K562 (cell line): ENCODE measurements around the gene EGR2. TPM values are rescaled to one million over a fixed set of nuclear protein-coding genes. Genes with fewer than 3 reads are reported as not detected.

ENCODE experiments used
- ATAC-seq: fragments of 200-7000 bp; cut with Tn5 transposase; 3 replicates; pipeline ENCODE4 v1.9.1; 2020; ENCODE audit warnings: moderate library complexity
- BruUV-seq: library from RNA; stranded (reverse); fragments of 400-500 nt; replicated peaks from 2 replicates; lab custom pipeline; 2021; lab: Mats Ljungman, UMichigan
- CTCF ChIA-PET: fragments of 300-600 bp; formaldehyde crosslinking; extraction: SDS; loops from one replicate; lab custom pipeline; 2021; ENCODE audit warnings: low intra/inter-chr PET ratio; lab: Yijun Ruan, JAX
- POLR2A ChIA-PET: fragments of 300-600, 350-650 bp; sonication (Branson Sonifier 250); formaldehyde crosslinking; extraction: SDS; loops from one replicate; lab custom pipeline; 2021; ENCODE audit warnings: antibody characterized with exemption, inconsistent platforms; lab: Yijun Ruan, JAX
- DNase-seq, 4 experiments: peaks; one replicate each; pipeline versions ENCODE4 v3.0.0 to v3.0.0-alpha.2; 2011 to 2018; ENCODE audit warnings: low spot score in 3 of 4, mixed read lengths in 3 of 4; ENCODE audit errors: extremely low read depth in 1 of 4
- FAIRE-seq: peaks from 2 replicates; lab custom pipeline; 2011; peaks lifted over from hg19 to GRCh38; lab: Jason Lieb, UNC
- H2AFZ ChIP-seq: 2 replicates; pipeline ENCODE4 v1.6.0; 2011; ENCODE audit warnings: low read depth, low read length, control low read depth, inconsistent platforms
- H3K27ac ChIP-seq: fragments of 200-600 bp; 3 replicates; pipeline ENCODE4 v1.8.0; 2011; ENCODE audit warnings: low read depth, mild to moderate bottlenecking, control low read depth, inconsistent platforms, low read length, moderate library complexity, mixed read lengths; ENCODE audit errors: extremely low read depth
- H3K27me3 ChIP-seq, 2 experiments: fragments of 300-600 bp in 1 of 2; 2 replicates in 1 of 2; 3 replicates in 1 of 2; pipeline versions ENCODE4 v1.6.0 to v1.8.0; 2011; ENCODE audit warnings: inconsistent platforms in 2 of 2, low read length in 2 of 2, mild to moderate bottlenecking in 1 of 2, mixed read lengths in 1 of 2, moderate library complexity in 1 of 2; ENCODE audit not compliant: control insufficient read depth in 2 of 2, insufficient read depth in 2 of 2
- H3K36me3 ChIP-seq: fragments of 300-600 bp; 3 replicates; pipeline ENCODE4 v1.8.0; 2011; ENCODE audit warnings: mild to moderate bottlenecking, low read length, inconsistent platforms; ENCODE audit not compliant: control insufficient read depth, insufficient read depth
- H3K4me1 ChIP-seq, 2 experiments: fragments of 200-600 bp in 1 of 2; replicated peaks in 1 of 2; 2 replicates in 1 of 2; 3 replicates in 1 of 2; pipeline versions ENCODE4 v1.5.1 to v1.8.0; 2011; ENCODE audit warnings: inconsistent platforms in 2 of 2, low read length in 2 of 2, mild to moderate bottlenecking in 1 of 2, mixed read lengths in 1 of 2, moderate library complexity in 1 of 2; ENCODE audit not compliant: control insufficient read depth in 2 of 2, insufficient read depth in 2 of 2
- H3K4me2 ChIP-seq: 2 replicates; pipeline ENCODE4 v1.6.1; 2011; ENCODE audit warnings: low read length, control low read depth, inconsistent platforms, mixed read lengths; ENCODE audit not compliant: insufficient read depth
- H3K4me3 ChIP-seq: fragments of 200-600 bp; sonication (generic), shearing (Covaris generic); 2 replicates; pipeline ENCODE4 v1.5.1; 2016; ENCODE audit warnings: control low read depth, inconsistent platforms
- H3K79me2 ChIP-seq: fragments of 200-600 bp; 3 replicates; pipeline ENCODE4 v1.8.0; 2011; ENCODE audit warnings: low read length, inconsistent platforms; ENCODE audit not compliant: control insufficient read depth, insufficient read depth
- H3K9ac ChIP-seq, 2 experiments: 2 replicates each; pipeline versions ENCODE4 v1.6.0 to v1.6.1; 2011; ENCODE audit warnings: low read depth in 2 of 2, low read length in 2 of 2, control low read depth in 1 of 2, inconsistent platforms in 1 of 2, mild to moderate bottlenecking in 1 of 2, mixed read lengths in 1 of 2; ENCODE audit not compliant: insufficient read depth in 1 of 2
- H3K9me1 ChIP-seq: one replicate; pipeline ENCODE4 v1.6.0; 2011; ENCODE audit warnings: inconsistent platforms, mild to moderate bottlenecking, low read length, moderate library complexity; ENCODE audit not compliant: control insufficient read depth, insufficient read depth
- H3K9me3 ChIP-seq: replicated peaks from 2 replicates; pipeline ENCODE4 v1.5.1; 2011; ENCODE audit warnings: low read depth, low read length, inconsistent platforms; ENCODE audit not compliant: control insufficient read depth, insufficient read depth
- H4K20me1 ChIP-seq: replicated peaks from 2 replicates; pipeline ENCODE4 v1.6.1; 2011; ENCODE audit warnings: low read length, inconsistent platforms, mixed read lengths; ENCODE audit not compliant: control insufficient read depth, insufficient read depth
- CREB5 ChIP-seq: fragments of 250-450 bp; sonication (Bioruptor Pico); IDR thresholded peaks from 2 replicates; pipeline ENCODE4 v1.5.0; 2020; ENCODE audit warnings: mild to moderate bottlenecking
- NBN ChIP-seq: fragments of 450-650 bp; IDR thresholded peaks from 2 replicates; pipeline ENCODE4 v1.6.1; 2016; ENCODE audit warnings: low read depth, mild to moderate bottlenecking
- NCOA6 ChIP-seq: fragments of 450-650 bp; IDR thresholded peaks from 2 replicates; pipeline ENCODE4 v1.6.1; 2017; ENCODE audit warnings: mild to moderate bottlenecking
- NFE2L1 ChIP-seq: fragments of 450-650 bp; IDR thresholded peaks from 2 replicates; pipeline ENCODE4 v1.6.1; 2016; ENCODE audit warnings: missing genetic modification characterization, low read depth, mild to moderate bottlenecking, missing compliant biosample characterization, moderate library complexity, borderline replicate concordance
- NFIC ChIP-seq: fragments of 450-650 bp; IDR thresholded peaks from 2 replicates; pipeline ENCODE4 v1.6.1; 2017; ENCODE audit warnings: mild to moderate bottlenecking, inconsistent platforms
- NR2C1 ChIP-seq, 2 experiments: fragments of 450-650 bp; IDR thresholded peaks; 2 replicates each; pipeline ENCODE4 v1.6.1; 2017; ENCODE audit warnings: mild to moderate bottlenecking in 2 of 2, antibody characterized with exemption in 1 of 2, inconsistent platforms in 1 of 2, missing compliant biosample characterization in 1 of 2, missing genetic modification characterization in 1 of 2
- PML ChIP-seq: IDR thresholded peaks from 2 replicates; pipeline ENCODE4 v1.6.1; 2012; ENCODE audit warnings: low read length, inconsistent platforms
- SAP30 ChIP-seq: fragments of 200-600 bp; sonication (generic); IDR thresholded peaks from 2 replicates; pipeline ENCODE4 v1.6.1; 2012; ENCODE audit warnings: borderline replicate concordance, low read depth, mild to moderate bottlenecking, moderate library complexity, low read length, control low read depth, inconsistent platforms; ENCODE audit not compliant: insufficient read depth, poor library complexity, severe bottlenecking
- ZNF444 ChIP-seq: fragments of 250-450 bp; sonication (Bioruptor Pico); IDR thresholded peaks from 2 replicates; pipeline ENCODE4 v1.4.0; 2020; ENCODE audit warnings: mild to moderate bottlenecking, moderate library complexity
- ZNF644 ChIP-seq: fragments of 200-800 bp; sonication (Bioruptor generic); IDR thresholded peaks from 2 replicates; pipeline ENCODE4 v1.6.1; 2016; ENCODE audit warnings: low read depth, missing genetic modification characterization, missing compliant biosample characterization
- ZSCAN32 ChIP-seq: fragments of 450-650 bp; formaldehyde crosslinking; IDR thresholded peaks from 2 replicates; pipeline ENCODE4 v1.4.0; 2020; ENCODE audit warnings: mild to moderate bottlenecking, moderate library complexity
- WGBS: fragments of 100-300 bp; shearing (Covaris generic); methylation state at CpG from one replicate; pipeline ENCODE4 v1.1.6; 2016; ENCODE audit warnings: low coverage, mixed read lengths; ENCODE audit not compliant: insufficient coverage; ENCODE audit errors: missing lambda C conversion rate; 5-methylcytosine and 5-hydroxymethylcytosine counted together
- in situ Hi-C: fragments of 300-500 bp; cut with MboI; formaldehyde crosslinking; loops from 4 replicates; pipeline ENCODE4 v1.15.0; 2018; ENCODE audit warnings: inconsistent platforms, mixed read lengths
- intact Hi-C: fragments of 100-400 bp; cut with micrococcal nuclease; formaldehyde crosslinking; loops from 2 replicates; pipeline ENCODE4 v1.14.2; 2022
- polyA plus RNA-seq, 8 experiments: library from polyadenylated mRNA; depleted of rRNA in 4 of 8; stranded (reverse) in 5 of 8; unstranded in 3 of 8; fragments of >200 nt; fragmentation: Nextera tagmentation in 2 of 8; fragmentation: Illumina TruSeq in 1 of 8; extraction: Ambion mirVana in 2 of 8; extraction: Trizol in 1 of 8; gene quantifications; 2 replicates each; pipeline versions ENCODE4 v1.2.1 to v1.2.3, GENCODE V29; 2011 to 2014; ENCODE audit warnings: inconsistent platforms in 1 of 8, missing spikeins in 1 of 8
- total RNA-seq, 7 experiments: library from RNA; depleted of rRNA in 6 of 7; stranded (reverse); fragments of >200 nt in 6 of 7; fragmentation: Illumina TruSeq in 2 of 7; extraction: Trizol in 2 of 7; gene quantifications; 2 replicates each; pipeline versions ENCODE4 v1.2.1 to v1.2.3, GENCODE V29; 2011 to 2021; ENCODE audit warnings: low replicate concordance in 1 of 7
- TF ChIP-seq, protein P1 (sequence below): fragments of 450-650 bp; formaldehyde crosslinking; IDR thresholded peaks from 2 replicates; pipeline ENCODE4 v1.4.0; 2020; ENCODE audit warnings: mild to moderate bottlenecking, moderate library complexity
- TF ChIP-seq, protein P2 (sequence below): conservative IDR thresholded peaks from 2 replicates; pipeline ENCODE4 v1.6.1; 2011; ENCODE audit warnings: low read depth, mild to moderate bottlenecking, low read length; ENCODE audit not compliant: control insufficient read depth
- TF ChIP-seq, protein P3 (sequence below), 3 experiments: fragments of 200-800 bp in 1 of 3; sonication (Bioruptor generic) in 1 of 3; sonication (generic) in 1 of 3; formaldehyde crosslinking in 1 of 3; IDR thresholded peaks; 2 replicates each; pipeline versions ENCODE4 v1.6.1 to v1.8.0; 2016 to 2022; ENCODE audit warnings: mild to moderate bottlenecking in 2 of 3, missing compliant biosample characterization in 2 of 3, missing genetic modification characterization in 2 of 3, missing genetic modification reagents in 1 of 3

Gene EGR2
- total and polyA plus RNA-seq, 9 of the 15 experiments (the other 6 are each of a cell fraction or from before 2014, with no cell fraction given), result 0.08 to 0.18 (median 0.12) TPM; not detected in 4

GRCh38 chr10:62804356-62805230 lies 11.6 kb downstream of the EGR2 start, which contains the start of gene ADO:
Gene ADO (plus strand): TSS chr10:62804720. CDS start chr10:62805060, 340 bp downstream.
- in situ Hi-C loops (no loop called here), intact Hi-C loops (no loop called here)
- Histone ChIP-seq H3K4me3 (peak within 1 kb of the TSS; percentile 86), H4K20me1 (peaks cover 18% of the 10 kb centered on the region), H3K36me3 (peaks cover 30% of the 10 kb centered on the region), H3K9me3 (no peaks in the 10 kb centered on the region), H3K79me2 (peaks cover 39% of the 10 kb centered on the region), H3K27me3 (no peaks in the 10 kb centered on the region), H2AFZ (peak within 1 kb of the TSS; percentile 100), H3K27ac (peak within 1 kb of the TSS; percentile 97), H3K9ac (peak within 1 kb of the TSS; percentile 91 to 96), H3K9me1 (peaks cover 3% of the 10 kb centered on the region), H3K4me1 (peaks cover 16 to 20% of the 10 kb centered on the region in 2 experiments; a peak in 4 of 5 replicates), H3K4me2 (peak within 1 kb of the TSS; percentile 94)
- POLR2A ChIA-PET, result interaction anchor here (0.6 to 1.2 kb wide), 5 partner anchors 11 to 271 kb away, joined by 3 read pairs; no protein-coding TSS in a partner anchor
- WGBS, result under 1% methylated on average over 83 of the region's 87 CpGs
- CTCF ChIA-PET, result no interaction called here
- DNase-seq (peak; percentile 89 to 94 (median 92)), FAIRE-seq (peak; percentile 85), ATAC-seq (peak; percentile 86)
- no TSS peak for BruUV-seq
- TF ChIP-seq ZSCAN32 (CRISPR knock-in tag) (0 out of 2 replicates have a peak, but pooled peaks have one; percentile 6), ZNF444 (CRISPR knock-in tag) (no peak), NFIC (peak; percentile 64), NFE2L1 (tag) (no peak), SAP30 (peak; percentile 66), PML (0 out of 2 replicates have a peak, but pooled peaks have one; percentile 33), NR2C1 (IDR thresholded peaks at IDR 0.05) (peak; percentile 74), NR2C1 (tag; IDR thresholded peaks at IDR 0.05) (peak; percentile 85), CREB5 (CRISPR knock-in tag) (no peak), ZNF644 (tag) (peak; percentile 92), NBN (peak; percentile 61; the same call in 1 of the 2 replicates), NCOA6 (peak; percentile 70; the same call in 1 of the 2 replicates)
- TF ChIP-seq, protein P1, sequence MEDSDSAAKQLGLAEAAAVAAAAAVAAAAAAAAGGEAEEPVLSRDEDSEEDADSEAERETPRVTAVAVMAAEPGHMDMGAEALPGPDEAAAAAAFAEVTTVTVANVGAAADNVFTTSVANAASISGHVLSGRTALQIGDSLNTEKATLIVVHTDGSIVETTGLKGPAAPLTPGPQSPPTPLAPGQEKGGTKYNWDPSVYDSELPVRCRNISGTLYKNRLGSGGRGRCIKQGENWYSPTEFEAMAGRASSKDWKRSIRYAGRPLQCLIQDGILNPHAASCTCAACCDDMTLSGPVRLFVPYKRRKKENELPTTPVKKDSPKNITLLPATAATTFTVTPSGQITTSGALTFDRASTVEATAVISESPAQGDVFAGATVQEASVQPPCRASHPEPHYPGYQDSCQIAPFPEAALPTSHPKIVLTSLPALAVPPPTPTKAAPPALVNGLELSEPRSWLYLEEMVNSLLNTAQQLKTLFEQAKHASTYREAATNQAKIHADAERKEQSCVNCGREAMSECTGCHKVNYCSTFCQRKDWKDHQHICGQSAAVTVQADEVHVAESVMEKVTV (CRISPR knock-in tag), result peak; percentile 11; the same call in 1 of the 2 replicates
- TF ChIP-seq, protein P2, sequence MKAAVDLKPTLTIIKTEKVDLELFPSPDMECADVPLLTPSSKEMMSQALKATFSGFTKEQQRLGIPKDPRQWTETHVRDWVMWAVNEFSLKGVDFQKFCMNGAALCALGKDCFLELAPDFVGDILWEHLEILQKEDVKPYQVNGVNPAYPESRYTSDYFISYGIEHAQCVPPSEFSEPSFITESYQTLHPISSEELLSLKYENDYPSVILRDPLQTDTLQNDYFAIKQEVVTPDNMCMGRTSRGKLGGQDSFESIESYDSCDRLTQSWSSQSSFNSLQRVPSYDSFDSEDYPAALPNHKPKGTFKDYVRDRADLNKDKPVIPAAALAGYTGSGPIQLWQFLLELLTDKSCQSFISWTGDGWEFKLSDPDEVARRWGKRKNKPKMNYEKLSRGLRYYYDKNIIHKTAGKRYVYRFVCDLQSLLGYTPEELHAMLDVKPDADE, result peak; percentile 64
- TF ChIP-seq, protein P3, sequence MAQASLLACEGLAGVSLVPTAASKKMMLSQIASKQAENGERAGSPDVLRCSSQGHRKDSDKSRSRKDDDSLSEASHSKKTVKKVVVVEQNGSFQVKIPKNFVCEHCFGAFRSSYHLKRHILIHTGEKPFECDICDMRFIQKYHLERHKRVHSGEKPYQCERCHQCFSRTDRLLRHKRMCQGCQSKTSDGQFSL (CRISPR knock-in tag; IDR thresholded peaks at IDR 0.05), result no peak
- TF ChIP-seq, protein P3 (tag; IDR thresholded peaks at IDR 0.05), result no peak
